Endothelial cell of umbilical vein (primary cell): ENCODE measurements around the gene TRAF3. TPM values are rescaled to one million over a fixed set of nuclear protein-coding genes. Genes with fewer than 3 reads are reported as not detected.

Experiments used
- BruUV-seq: library from RNA; stranded (reverse); fragments of 400-500 nt; replicated peaks from 2 replicates; lab custom pipeline; 2021; lab: Mats Ljungman, UMichigan
- CTCF ChIA-PET: fragments of 300-600, 350-600 bp; sonication (Branson Sonifier 250); formaldehyde crosslinking; loops from one replicate; lab custom pipeline; 2021; ENCODE audit warnings: antibody characterized with exemption, inconsistent platforms; lab: Charles Lee
- POLR2A ChIA-PET: fragments of 300-600, 350-600 bp; sonication (Branson Sonifier 250); formaldehyde crosslinking; loops from one replicate; lab custom pipeline; 2021; ENCODE audit warnings: antibody characterized with exemption, inconsistent platforms; lab: Charles Lee
- DNase-seq: peaks from one replicate; pipeline ENCODE4 v3.0.0-alpha.2; 2011; ENCODE audit warnings: low read depth, low spot score
- FAIRE-seq: peaks from 2 replicates; lab custom pipeline; 2011; peaks lifted over from hg19 to GRCh38; lab: Jason Lieb, UNC
- H2AFZ ChIP-seq: 2 replicates; pipeline ENCODE4 v1.6.0; 2012; ENCODE audit warnings: low read depth, low read length, control low read depth, inconsistent platforms
- H3K27ac ChIP-seq: 2 replicates; pipeline ENCODE4 v1.5.1; 2011; ENCODE audit warnings: low read depth, mild to moderate bottlenecking, control low read depth, low read length, moderate library complexity; ENCODE audit not compliant: insufficient read depth
- H3K27me3 ChIP-seq, 2 experiments: 2 replicates each; pipeline versions ENCODE4 v1.6.0 to v1.6.1; 2011; ENCODE audit warnings: low read length in 2 of 2, mixed read lengths in 1 of 2; ENCODE audit not compliant: control insufficient read depth in 2 of 2, insufficient read depth in 2 of 2
- H3K36me3 ChIP-seq, 2 experiments: 2 replicates in 1 of 2; 3 replicates in 1 of 2; pipeline ENCODE4 v1.5.1; 2011; ENCODE audit warnings: low read length in 2 of 2, mild to moderate bottlenecking in 1 of 2, moderate library complexity in 1 of 2; ENCODE audit not compliant: control insufficient read depth in 2 of 2, insufficient read depth in 2 of 2; ENCODE audit errors: extremely low read depth in 1 of 2
- H3K4me1 ChIP-seq: 3 replicates; pipeline ENCODE4 v1.5.1; 2011; ENCODE audit warnings: mild to moderate bottlenecking, low read length; ENCODE audit not compliant: control insufficient read depth, insufficient read depth; ENCODE audit errors: extremely low read depth
- H3K4me2 ChIP-seq: 2 replicates; pipeline ENCODE4 v1.6.1; 2011; ENCODE audit warnings: low read length, control low read depth, mixed read lengths; ENCODE audit not compliant: insufficient read depth
- H3K4me3 ChIP-seq, 3 experiments: fragments of 200-600 bp in 1 of 3; sonication (generic), shearing (Covaris generic) in 1 of 3; replicated peaks in 1 of 3; 2 replicates each; pipeline ENCODE4 v1.5.1; 2011 to 2016; ENCODE audit warnings: control low read depth in 3 of 3, low read length in 3 of 3, mild to moderate bottlenecking in 2 of 3, inconsistent platforms in 1 of 3, low read depth in 1 of 3, moderate library complexity in 1 of 3; ENCODE audit not compliant: insufficient read depth in 1 of 3
- H3K79me2 ChIP-seq: 2 replicates; pipeline ENCODE4 v1.6.0; 2012; ENCODE audit warnings: low read length, inconsistent platforms; ENCODE audit not compliant: control insufficient read depth, insufficient read depth
- H3K9ac ChIP-seq: replicated peaks from 2 replicates; pipeline ENCODE3; 2011; ENCODE audit warnings: low read length, control low read depth; ENCODE audit not compliant: insufficient read depth; ENCODE audit errors: extremely low read depth
- H3K9me1 ChIP-seq: replicated peaks from 3 replicates; pipeline ENCODE4 v1.6.0; 2011; ENCODE audit warnings: mild to moderate bottlenecking, low read length; ENCODE audit not compliant: control insufficient read depth, insufficient read depth; ENCODE audit errors: extremely low read depth
- H3K9me3 ChIP-seq: replicated peaks from 2 replicates; pipeline ENCODE4 v1.5.1; 2012; ENCODE audit warnings: low read length, inconsistent platforms; ENCODE audit not compliant: control insufficient read depth, insufficient read depth
- H4K20me1 ChIP-seq: replicated peaks from 2 replicates; pipeline ENCODE3; 2011; ENCODE audit warnings: mild to moderate bottlenecking, low read length; ENCODE audit not compliant: control insufficient read depth, insufficient read depth; ENCODE audit errors: extremely low read depth
- CTCF ChIP-seq, 2 donors: IDR thresholded peaks; 1 replicate in 1 of 2; 2 replicates in 1 of 2; pipeline ENCODE4 v1.5.1; 2011; ENCODE audit warnings: low read length in 2 of 2, mild to moderate bottlenecking in 2 of 2, moderate library complexity in 2 of 2, control low read depth in 1 of 2, inconsistent platforms in 1 of 2, low read depth in 1 of 2; ENCODE audit not compliant: insufficient read depth in 1 of 2; ENCODE audit errors: extremely low read depth in 1 of 2
- EZH2 ChIP-seq: IDR thresholded peaks from 2 replicates; pipeline ENCODE4 v1.6.1; 2012; ENCODE audit warnings: borderline replicate concordance, low read depth, mild to moderate bottlenecking, moderate library complexity, low read length, inconsistent platforms; ENCODE audit not compliant: severe bottlenecking
- FOS ChIP-seq: IDR thresholded peaks from 2 replicates; pipeline ENCODE4 v1.6.1; 2011; ENCODE audit warnings: mild to moderate bottlenecking, low read length, moderate library complexity, borderline replicate concordance; ENCODE audit not compliant: insufficient read depth
- GATA2 ChIP-seq: IDR thresholded peaks from 2 replicates; pipeline ENCODE4 v1.7.0; 2011; ENCODE audit warnings: low read depth, mild to moderate bottlenecking, moderate library complexity, mixed read lengths, low read length; ENCODE audit not compliant: insufficient read length, insufficient read depth
- JUN ChIP-seq: IDR thresholded peaks from 2 replicates; pipeline ENCODE4 v1.6.1; 2011; ENCODE audit warnings: borderline replicate concordance, low read depth; ENCODE audit not compliant: insufficient read length, insufficient read depth
- MAX ChIP-seq: IDR thresholded peaks from 2 replicates; pipeline ENCODE4 v1.6.1; 2011; ENCODE audit not compliant: insufficient read depth, insufficient read length
- MYC ChIP-seq: IDR thresholded peaks from one replicate; pipeline ENCODE4 v1.6.1; 2011; ENCODE audit warnings: mild to moderate bottlenecking, low read depth, low read length
- POLR2A ChIP-seq: IDR thresholded peaks from 2 replicates; pipeline ENCODE4 v1.6.1; 2012; ENCODE audit warnings: low read depth, mild to moderate bottlenecking, control low read depth, low read length
- POLR2AphosphoS5 ChIP-seq: IDR thresholded peaks from 2 replicates; pipeline ENCODE4 v1.6.1; 2012; ENCODE audit warnings: low read depth, mild to moderate bottlenecking, control low read depth, low read length, moderate library complexity; ENCODE audit not compliant: insufficient read depth
- dilution Hi-C: fragments of 300-500 bp; cut with MboI; formaldehyde crosslinking; loops from one replicate; pipeline ENCODE4 v1.15.0; 2019; ENCODE audit warnings: low sequenced_read_pairs; ENCODE audit not compliant: extremely low pct_ligation_motif_present
- intact Hi-C: fragments of 100-400 bp; cut with micrococcal nuclease; formaldehyde crosslinking; loops from one replicate; pipeline ENCODE4 v1.10.0; 2022
- polyA plus RNA-seq, 4 experiments: library from polyadenylated mRNA; depleted of rRNA in 3 of 4; stranded (reverse) in 3 of 4; unstranded in 1 of 4; fragments of >200 nt; gene quantifications; 2 replicates each; pipeline versions ENCODE4 v1.2.1 to v1.2.3, GENCODE V29; 2011 to 2012; ENCODE audit warnings: missing spikeins in 1 of 4
- total RNA-seq: library from RNA; stranded (reverse); gene quantifications from 2 replicates; pipeline ENCODE4 v1.2.3, GENCODE V29; 2021

The TRAF3 gene
- total and polyA plus RNA-seq, 2 donors (not counting 3 experiments of a cell fraction or from before 2014, with no cell fraction given) = 14.4 to 27.6 TPM

- Histone ChIP-seq H3K27me3 (no peaks in the 10 kb centered on the region), H2AFZ (no peak overlapping the region), H3K36me3 (no peaks in the 10 kb centered on the region), H3K4me1 (no peaks in the 10 kb centered on the region), H3K9me3 (no peaks in the 10 kb centered on the region), H3K4me3 (no peak overlapping the region), H3K9me1 (no peaks in the 10 kb centered on the region), H3K4me2 (no peak overlapping the region), H3K27ac (no peak overlapping the region), H3K79me2 (no peaks in the 10 kb centered on the region), H3K9ac (no peak overlapping the region), H4K20me1 (no peaks in the 10 kb centered on the region)
- POLR2A ChIA-PET = no interaction called here
- dilution Hi-C loops (no loop called here), intact Hi-C loops (loop anchor here (2.0 kb wide), 2 partner anchors 322 to 478 kb away; no protein-coding TSS in a partner anchor)
- FAIRE-seq = no peak
- no TSS peak for BruUV-seq
- DNase-seq = no peak
- TF ChIP-seq POLR2AphosphoS5 = no peak
- TF ChIP-seq MAX = no peak
- TF ChIP-seq MYC = no peak
- TF ChIP-seq EZH2 = no peak
- TF ChIP-seq POLR2A = no peak
- TF ChIP-seq GATA2 = no peak
- no peak for TF ChIP-seq JUN
- TF ChIP-seq CTCF (IDR thresholded peaks at IDR 0.05; ENCODE audit: extremely low read depth in 1 of 2, insufficient read depth in 1 of 2, low read depth in 1 of 2, low read length in 2 of 2) = no peak
- TF ChIP-seq FOS = no peak
- CTCF ChIA-PET = interaction anchor here (0.7 to 2.9 kb wide), 4 partner anchors 8 to 222 kb away, joined by 3 to 47 read pairs (median 12); no protein-coding TSS in a partner anchor
Observed at GRCh38 chr14:102916347-102917055, 139.3 kb downstream of the TRAF3 start.
